ENCODE measurements around the gene TAGLN.

DNA sequence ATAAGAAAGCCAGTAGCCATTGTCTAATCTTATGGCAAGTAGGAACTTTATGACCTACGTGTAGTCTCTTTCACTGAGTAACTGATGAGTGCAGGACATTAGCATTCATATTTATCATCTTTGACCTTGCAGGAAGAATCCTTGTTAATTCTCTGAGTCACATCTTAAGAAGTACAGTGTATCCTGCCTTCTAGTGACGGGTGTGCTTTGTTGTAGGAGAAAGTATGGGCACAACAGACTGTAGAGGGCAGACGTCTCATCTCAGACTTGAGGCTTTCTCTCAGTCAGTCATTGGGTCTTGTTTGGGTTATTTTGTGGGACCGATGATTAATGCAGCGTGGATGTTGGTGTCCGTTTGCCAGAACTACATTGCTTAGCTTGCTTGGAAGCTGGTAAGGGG is 40.1 kb downstream of the TAGLN start:
- no peak for TF ChIP-seq POLR2A (IDR thresholded peaks at IDR 0.05; ENCODE audit: low read depth, low read length)
- no peak for TF ChIP-seq POLR2AphosphoS5 (IDR thresholded peaks at IDR 0.05; ENCODE audit: low read depth, low read length)
- TF ChIP-seq POU2F2 (IDR thresholded peaks at IDR 0.05; ENCODE audit: low read depth, low read length), result no peak
- no peak for TF ChIP-seq TAF1 (IDR thresholded peaks at IDR 0.05; ENCODE audit: low read depth, low read length)
- TF ChIP-seq SPI1 (IDR thresholded peaks at IDR 0.05; ENCODE audit: low read depth, low read length), result no peak
- TF ChIP-seq PAX5 (IDR thresholded peaks at IDR 0.05; ENCODE audit: insufficient read depth, low read length, severe bottlenecking), result no peak
